GM19455 (cell line): ENCODE measurements around the gene C1QTNF8.

Experiments
- ATAC-seq: cut with Tn5 transposase; IDR thresholded peaks from one replicate; pipeline ENCODE4 v1.9.1; 2021; ENCODE audit not compliant: unreplicated experiment

Gene C1QTNF8

DNA sequence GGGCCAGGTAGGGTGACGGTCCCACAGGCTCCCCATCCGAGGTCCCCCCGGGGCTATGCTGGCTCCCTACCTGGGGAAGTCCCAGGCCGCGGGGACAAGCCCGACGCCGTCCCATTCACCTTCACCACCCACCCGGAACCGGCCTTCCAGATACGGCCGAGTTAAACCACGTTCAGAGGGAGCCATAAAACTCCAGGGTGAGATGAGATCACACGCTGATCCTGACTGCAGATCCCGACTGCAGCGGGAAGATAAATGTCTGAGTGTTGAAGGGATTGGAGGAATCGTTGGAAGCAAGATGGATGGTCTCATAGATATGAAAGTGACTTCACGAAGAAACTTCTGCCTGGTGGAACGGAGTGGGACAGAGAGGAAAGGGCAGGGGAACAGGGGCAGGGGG, 13.6 kb upstream of the C1QTNF8 start:
- ATAC-seq: no peak

DNA sequence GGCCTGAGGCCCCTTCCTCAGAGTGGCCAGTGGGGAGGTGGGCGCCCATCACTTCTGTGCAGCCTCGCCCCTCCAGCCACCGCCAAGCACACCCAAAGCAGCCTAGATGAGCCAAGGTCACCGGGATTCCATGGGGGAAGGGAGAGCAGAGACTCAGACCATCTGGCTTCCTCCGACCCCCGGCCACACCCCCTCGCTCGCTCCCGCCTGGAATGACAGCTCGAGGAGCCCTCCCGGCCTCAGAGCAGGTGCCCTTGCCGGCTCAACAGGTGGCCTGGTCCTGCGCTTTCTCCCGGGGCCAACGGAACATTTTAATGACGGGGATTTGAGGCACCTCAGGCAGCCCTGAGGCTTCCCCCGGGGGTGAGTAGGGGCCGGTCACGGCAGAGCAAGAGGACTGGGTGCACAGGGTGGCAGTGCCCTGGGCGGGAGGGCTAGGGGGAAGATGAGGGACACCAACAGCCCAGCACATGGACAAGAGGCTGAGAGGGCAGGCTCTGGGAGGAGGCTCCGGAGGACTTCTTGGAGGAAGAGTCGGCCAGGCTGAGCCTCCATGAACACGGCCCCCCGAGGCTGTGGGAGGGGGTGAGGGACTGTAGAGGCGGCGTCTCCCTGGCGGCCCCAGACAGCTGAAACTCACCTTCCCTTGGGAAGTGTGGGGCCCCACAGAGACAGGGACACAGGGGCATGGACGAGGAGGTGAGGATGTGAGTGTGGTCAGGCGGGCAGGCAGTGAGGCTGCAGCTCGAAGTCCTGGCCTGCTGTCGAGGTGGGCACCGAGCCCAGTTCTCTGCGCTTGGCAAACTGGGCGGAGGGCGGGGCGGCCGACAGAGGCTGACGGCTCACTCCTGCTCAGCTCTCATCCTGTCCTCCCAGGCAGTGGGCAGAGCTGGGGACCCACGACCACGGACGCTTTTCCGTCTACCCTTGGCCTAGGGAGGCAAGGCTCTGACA, 12.5 kb upstream of the C1QTNF8 start:
- ATAC-seq: no peak

DNA sequence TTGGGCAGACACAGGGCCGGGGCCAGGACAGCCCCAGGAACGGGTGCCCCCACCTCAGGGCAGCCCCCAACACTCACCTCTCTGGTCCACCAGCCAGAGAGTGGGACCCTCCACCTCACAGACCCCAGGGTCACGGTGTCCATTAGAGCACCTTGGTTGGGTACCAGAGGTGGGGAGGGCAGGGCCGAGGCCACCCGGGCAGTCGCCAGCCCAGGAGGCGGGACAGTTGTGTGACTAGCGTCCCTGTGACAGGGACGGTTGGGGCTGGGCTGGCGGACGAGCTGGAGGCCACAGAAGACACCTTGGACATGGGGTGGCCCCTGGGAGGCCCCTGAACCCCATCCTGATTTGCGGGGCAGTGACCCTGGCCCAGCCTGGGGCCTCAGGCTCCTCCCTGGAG, 11.7 kb upstream of the C1QTNF8 start:
- no peak for ATAC-seq

DNA sequence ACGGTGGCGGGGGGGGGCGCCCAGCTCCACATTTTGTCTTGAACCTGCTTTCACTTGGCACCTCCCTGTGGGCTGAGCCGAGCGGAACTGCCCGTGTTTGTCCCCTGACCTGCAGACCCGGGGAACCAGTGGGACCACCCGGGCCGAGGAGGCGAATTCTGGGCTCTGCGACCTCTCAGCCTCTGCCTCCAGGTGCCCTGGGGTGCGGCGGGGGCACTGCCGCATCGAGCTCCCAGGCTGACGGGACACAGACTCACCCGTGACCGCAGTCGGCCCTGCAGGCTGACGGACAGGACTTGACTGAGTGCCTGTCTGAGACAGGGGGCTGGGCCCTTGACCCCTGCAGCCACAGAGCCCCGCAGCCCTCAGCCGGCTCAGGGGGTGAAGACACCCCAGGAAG, 11.1 kb upstream of the C1QTNF8 start:
- ATAC-seq: no peak

DNA sequence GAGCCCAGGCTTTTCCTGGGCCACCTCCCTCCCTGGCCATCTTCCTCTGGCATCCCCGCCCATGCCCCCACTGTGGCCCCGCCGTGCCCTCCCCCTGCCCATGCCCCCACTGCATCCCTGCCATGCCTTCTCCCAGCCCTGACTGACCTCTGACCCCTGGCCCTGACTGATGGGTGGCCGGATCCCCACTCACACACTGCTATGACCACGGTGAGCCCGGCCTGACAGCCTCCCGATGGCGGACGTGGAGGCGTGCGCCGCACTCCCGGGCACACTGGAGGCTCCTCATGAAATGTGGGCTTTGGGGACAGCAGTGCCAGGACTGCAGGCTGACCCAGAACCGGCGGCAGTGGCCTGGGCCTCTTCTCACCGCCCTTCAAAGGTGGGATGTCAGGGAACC, 10.6 kb upstream of the C1QTNF8 start:
- no peak for ATAC-seq

DNA sequence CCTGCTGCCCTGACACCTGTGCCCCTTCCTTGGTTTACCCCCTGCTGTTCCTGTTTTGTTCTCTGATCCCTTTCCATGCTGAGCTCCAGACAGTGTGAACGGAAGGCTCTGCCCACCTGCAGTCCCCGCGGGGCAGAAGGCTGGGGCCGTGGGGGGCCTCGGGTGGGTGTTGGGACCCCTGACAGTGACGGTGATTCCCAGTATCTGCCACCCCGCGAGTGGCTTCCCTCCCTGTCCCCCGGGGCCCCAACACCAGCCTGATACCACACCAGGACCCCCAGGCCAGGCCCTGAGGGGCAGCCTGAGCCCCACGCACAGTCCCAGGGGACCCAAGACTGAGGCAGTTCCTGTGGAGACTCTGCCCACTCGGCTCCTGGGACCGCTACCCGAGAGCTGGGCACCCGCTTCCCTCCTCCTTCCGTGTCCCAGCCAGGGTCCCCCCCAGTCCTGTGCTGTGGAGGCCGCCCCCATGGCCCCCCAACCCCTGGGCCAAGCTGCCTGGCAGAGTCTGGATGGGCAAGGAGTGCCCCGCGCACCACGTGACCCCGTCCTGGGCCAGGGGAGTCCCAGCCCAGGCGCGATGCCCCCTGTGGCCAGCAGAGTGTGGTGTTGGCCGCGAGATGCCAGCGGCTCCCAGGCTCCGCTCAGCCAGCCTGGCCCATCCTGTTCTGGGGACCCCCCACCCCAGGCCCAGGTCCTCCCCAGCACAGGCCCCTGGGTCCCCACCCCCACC, 10.0 kb upstream of the C1QTNF8 start:
- ATAC-seq: no peak

DNA sequence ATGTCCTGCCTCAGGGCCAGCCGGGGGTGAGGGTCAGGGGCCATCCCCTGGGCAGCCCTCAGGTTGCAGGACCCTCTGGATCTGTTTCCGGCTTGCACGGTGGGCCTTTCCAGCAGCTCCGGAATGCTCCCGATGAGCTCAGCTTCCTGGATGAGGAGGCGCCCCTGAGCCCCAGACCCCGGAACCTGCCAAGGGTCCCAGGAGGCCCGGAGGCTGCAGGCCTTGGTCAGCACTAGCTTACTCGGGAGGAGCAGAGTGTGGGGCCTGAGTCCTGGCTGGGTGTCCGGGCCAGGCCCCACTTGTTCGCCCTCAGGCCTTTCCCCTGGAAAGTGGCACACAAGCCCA, 7.6 kb upstream of the C1QTNF8 start:
- no peak for ATAC-seq

DNA sequence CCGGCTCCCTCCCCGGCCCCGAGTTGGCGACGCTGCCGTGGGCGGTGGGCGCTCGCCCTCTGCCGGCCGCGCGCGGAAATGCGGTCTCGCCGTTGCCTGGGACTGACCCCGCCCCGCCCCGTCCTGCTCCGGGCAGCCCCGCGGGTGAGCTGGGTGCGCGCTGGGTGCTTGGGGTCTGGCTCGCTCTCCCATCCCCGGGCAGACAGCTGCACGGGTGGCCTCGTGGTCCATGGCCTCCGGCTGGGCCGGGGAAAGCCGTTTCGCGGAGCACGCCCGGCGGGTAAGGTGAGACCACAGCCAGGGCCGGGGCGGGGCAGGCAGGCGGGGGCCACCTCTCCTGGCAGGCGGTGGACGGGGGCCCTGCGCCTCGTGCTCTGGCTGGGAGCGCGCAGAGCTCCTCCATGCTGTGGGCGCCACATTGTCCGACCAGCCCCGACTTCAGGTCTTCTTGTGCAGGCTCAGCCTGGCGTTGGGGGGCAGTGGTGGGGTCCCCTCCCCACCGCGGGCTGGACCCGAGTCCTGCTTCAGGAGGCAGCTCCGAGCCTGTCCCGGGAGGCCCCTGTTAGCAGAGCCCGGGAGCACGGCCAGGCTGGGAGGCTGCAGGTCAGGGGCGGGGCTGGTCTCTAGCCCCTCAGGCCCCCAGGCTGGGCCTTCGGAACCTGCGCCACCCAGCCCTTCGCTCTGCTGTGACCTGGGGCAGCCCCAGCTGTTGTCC, 7.0 kb upstream of the C1QTNF8 start:
- no peak for ATAC-seq

DNA sequence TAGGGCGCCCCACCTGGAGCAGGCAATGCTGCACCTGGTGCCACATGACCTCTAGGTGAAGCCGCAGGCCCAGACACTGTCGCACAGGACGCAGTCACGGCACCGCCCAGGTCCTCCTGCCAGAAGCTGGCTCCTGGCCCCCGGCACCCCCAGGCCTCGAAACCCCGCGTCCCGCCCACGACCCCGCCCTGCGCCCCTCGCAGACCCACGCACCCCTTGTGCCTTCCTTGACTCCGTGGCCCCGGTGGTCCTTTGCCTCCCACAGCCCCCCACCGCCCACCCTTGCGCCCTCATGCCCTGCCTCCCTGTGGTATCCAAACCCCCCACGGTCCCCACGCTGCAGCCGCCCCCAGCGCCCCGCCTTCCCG, 6.3 kb upstream of the C1QTNF8 start:
- ATAC-seq: no peak

DNA sequence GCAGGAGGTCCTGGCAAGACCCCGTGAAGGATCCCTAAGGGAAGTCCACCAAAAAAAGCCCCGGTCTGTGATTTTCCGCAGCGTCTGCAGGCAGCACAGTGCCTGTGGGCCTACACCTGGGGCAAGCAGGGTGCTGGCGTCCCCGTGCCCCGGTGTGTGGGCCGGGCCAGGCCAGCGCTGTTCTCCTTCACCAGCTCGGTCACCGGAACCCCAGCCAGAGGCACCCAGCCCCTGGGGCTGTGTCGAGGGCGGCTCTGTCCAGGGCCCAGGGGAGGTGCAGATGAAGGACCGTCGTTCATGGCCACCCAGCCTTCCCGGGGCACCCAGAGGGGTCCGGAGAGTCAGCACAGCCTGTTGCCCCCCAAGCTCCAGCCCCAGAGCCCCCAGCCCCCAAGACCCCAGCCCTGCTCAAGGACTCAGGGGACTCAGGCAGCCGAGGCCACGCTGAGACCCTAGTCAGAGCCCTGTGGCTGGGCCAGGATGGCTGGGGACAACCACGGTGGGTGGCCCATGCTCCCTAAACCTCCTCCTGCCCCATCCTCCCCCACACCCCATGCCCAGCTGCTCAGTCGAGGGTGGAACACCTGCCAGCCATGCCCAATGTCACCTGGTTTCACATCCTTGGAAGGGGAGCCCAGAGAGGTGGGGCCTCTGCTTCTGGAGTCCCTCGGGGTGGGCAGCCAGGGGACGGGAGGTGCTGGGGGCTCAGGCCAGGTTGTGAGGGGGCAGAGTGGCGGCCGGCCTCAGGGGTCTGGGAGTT, 5.7 kb upstream of the C1QTNF8 start:
- ATAC-seq: no peak

DNA sequence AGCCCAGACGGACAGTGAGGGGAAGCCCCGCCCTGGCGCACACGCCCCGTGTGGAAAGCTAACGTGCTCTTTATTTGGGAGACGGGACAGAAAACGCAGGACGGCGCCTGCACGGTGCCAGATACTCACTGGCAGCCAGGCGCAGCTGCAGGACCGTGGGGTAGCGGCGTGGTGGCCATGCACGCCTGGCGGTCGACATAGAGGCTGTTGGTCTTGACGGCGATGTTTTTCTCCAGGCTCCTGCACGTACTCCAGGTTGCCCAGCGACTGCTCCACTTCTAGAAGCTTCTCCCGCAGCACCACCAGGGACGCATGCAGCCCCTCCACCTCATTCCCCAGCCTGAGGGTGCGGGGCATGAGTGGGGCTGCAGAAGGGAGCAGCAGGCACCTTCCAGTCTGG, 5.1 kb upstream of the C1QTNF8 start:
- ATAC-seq: no peak

DNA sequence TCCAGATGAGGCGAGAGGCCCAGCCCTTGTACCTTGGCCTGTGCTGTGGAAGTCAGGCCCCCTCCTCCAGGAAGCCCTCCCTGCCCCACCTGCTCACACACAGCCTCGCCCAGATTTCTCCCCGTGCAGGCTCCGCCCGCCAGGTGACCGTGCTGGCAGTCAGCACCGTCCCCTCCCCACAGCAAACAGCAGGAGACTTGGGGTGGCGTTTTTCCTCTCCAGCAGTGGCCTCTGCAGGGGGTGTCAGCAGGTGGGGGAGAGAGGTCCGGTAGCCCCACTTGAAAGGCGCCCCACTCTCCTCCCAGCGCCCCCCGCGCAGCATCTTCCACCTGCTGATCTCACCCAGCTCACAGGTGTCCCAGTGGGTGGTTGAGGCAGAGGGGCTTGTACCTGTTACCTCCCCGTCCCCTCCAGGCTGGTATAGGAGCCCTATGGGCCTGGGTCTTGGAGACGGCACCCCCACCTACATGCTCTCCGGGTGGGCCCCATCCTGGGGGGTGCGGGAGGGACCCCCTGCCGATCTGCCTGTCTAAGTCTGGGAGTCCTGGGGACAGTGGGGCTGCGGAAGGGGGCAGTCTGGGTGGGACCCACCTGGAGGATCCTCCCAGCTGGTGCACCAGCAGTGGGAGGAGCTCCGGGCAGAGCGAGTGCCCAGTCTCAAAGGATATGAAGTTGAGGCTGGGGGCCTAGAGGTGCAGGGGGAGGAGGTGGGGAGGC, 4.2 kb upstream of the C1QTNF8 start:
- ATAC-seq: no peak

DNA sequence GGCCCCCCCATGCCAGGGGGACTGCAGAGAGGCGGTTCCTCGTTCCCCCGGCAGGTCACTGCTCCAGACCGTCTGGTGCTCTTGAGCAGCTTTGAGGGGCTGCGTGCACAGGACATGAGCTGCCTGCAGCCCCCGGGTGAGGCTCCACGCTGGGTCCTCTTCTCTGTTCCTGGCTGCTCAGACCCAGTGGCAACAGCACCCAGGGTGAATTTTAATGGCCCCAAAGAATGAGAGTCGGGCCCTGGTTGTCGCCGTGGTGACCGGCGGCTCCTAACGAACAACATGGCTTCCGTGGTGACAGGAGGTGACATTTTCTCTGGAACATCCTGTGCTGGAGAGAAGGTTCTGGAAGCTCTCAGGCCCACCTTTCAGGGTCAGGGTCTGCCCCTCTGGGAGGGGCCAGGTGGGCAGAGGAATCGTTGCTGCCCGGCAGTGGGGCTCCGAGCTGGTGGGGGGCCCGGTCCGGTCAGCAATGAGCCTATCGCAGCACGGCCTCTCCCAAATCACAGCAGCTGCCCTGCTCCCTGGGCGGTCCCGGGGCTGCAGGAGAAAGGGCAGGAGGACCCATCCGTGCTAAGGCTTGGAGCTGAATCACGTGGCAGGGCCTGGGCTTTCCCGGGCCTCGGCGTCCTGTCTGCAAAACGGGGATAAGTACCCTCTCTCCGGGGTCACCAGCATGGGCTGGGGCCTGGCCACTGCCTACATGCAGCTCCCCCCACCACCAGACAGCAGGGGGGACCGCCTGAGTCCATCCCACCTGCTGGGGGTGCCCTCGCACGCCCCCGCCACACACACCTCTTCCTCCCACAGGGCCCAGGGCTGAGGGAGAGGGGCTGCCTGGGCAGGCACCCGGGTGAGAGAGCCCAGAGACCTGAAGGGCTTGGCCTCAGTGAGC, 3.4 kb upstream of the C1QTNF8 start:
- ATAC-seq: no peak

DNA sequence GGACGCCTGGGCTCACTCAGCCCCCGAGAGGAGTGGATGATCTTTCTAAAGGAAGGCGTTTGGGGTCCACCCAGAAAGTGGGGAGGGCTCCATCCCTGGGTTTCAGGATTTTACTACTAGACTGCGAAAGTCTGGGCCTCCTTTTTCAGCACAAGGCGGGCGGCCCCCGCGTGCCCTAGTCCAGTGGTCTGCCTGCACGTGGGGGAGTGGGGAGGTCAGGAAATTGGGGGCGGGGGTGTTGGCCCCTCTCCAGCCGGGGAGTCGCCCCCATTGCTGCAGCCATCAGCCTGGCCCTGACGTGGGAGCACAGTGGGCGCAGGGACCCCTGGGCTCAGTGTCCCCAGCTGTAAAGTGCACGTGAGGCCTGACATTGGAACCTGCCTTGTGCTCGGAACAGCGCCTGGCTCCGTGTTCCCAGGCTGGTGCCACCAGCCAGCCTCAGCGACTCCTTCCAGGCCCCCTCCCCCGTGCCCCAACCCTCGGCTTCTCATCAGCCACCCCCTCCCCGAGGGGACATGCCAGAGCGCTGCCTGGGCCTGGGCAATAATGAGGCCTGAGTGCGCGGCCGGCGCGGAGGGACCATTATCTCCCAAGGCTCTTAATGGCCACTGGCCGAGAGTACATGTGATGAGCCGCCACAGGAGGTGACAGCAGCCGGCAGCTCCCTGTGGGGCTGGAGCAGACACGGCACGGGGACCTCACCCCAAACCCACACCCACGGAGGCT, 2.4 kb upstream of the C1QTNF8 start:
- no peak for ATAC-seq

DNA sequence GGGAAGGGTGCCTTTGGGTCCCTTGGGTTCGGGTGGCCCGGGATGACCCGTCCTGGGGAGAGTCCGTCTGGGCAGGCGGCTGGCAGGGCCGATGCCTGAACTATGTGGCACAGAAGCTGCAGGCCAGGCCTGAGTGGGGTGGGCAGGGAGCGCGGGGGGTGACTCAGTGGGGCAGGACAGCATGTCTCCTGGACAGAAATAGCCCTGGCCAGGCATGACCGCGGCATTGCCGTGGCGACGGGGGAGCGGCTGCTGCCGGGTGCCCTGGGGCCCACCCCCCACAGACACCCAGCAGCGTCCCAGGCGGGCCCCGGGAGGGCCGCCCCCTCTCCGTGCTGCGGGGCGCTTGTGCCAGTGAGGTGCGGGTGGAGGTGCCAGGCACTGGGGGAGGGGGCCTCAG, 1.8 kb upstream of the C1QTNF8 start:
- no peak for ATAC-seq

DNA sequence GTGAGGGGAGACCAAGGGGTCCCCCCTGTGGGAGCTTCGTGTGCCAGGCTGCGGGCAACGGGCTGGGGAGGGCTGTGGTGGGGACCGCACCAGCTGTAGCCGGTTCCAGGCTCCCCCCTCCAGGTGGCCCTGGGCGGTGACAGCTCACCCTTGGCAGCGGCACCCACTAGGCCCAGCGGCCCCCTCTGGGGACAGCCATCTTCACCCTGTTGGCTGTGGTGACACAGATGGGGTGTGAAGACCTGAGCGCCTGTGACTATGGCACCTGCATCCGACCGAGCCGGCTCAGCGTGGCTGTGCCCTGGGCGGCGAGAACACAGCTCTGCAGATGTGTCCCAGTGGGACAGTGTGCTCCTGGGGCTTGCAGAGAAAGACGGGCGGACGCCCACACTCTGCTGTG, 1.1 kb upstream of the C1QTNF8 start:
- ATAC-seq: no peak

DNA sequence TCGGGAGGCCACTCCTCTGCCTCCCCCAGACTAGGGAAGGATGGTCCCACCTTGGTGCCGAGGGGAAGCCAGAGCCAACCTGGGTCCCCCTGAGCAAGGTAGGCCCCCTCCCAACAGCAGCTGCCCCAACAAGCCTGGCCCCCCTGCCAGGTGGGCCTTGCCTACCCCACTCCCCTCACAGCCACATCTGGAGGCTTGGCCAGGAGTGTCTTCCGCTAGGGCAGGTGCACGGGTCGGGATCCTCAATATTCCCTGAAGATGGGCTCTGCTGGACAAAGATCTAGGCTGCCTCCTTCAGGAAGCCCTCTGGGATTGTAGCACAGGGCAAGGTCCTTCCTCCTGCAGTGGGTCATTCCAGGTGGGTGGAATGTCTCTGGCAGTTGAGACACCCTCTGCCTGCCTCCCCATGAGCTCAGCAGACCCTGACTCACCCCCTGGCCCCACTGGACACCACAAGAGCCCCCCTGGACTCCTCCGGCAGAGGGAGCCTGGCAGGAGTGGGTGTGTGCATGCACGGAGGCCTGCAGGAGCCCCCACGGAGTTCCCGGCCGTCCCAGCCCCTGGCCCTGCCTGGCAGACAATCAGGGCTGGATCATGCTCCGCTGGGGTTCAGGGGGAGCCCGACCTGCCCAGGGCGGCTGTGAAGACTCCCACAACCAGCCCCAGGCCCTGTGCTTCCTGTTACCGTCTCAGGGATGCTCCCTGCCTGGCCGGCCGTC, 435 bp downstream of the C1QTNF8 start:
- ATAC-seq: no peak
